ENCODE results near the gene PRKCE.

DNA sequence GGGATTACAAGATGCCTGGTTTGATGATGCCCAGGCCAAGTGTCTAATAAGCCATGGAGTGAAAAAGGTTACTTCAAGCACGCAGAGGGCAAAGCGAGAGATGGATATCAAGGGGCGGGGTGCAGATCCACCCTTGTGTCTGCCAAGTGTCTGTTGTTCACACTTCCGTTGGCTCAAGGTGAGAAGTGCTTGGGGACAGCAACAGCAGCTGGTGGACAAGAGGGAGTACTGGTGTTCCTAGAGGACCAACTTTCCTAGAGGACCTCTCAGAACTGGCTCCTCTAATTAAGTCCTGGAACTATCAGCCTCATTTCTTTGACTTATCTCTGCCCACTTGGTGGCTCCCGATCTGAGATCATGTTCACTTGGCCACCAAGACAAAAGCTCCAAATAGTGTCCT, 299.1 kb downstream of the PRKCE start:
- TF ChIP-seq, protein P1, sequence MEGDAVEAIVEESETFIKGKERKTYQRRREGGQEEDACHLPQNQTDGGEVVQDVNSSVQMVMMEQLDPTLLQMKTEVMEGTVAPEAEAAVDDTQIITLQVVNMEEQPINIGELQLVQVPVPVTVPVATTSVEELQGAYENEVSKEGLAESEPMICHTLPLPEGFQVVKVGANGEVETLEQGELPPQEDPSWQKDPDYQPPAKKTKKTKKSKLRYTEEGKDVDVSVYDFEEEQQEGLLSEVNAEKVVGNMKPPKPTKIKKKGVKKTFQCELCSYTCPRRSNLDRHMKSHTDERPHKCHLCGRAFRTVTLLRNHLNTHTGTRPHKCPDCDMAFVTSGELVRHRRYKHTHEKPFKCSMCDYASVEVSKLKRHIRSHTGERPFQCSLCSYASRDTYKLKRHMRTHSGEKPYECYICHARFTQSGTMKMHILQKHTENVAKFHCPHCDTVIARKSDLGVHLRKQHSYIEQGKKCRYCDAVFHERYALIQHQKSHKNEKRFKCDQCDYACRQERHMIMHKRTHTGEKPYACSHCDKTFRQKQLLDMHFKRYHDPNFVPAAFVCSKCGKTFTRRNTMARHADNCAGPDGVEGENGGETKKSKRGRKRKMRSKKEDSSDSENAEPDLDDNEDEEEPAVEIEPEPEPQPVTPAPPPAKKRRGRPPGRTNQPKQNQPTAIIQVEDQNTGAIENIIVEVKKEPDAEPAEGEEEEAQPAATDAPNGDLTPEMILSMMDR (IDR thresholded peaks at IDR 0.05), result no peak
- no peak for TF ChIP-seq POLR2A (IDR thresholded peaks at IDR 0.05)
